Panc1 (cell line): ENCODE results near the gene ASTN2. TPM values are rescaled to one million over a fixed set of nuclear protein-coding genes. Genes with fewer than 3 reads are reported as not detected.

ENCODE experiments used
- ATAC-seq: fragments of 200-7000 bp; cut with Tn5 transposase; 2 replicates; pipeline ENCODE4 v1.9.1; 2020; ENCODE audit warnings: mild to moderate bottlenecking, moderate library complexity
- BruUV-seq: library from RNA; stranded (reverse); fragments of 400-500 nt; replicated peaks from 2 replicates; lab custom pipeline; 2021; lab: Mats Ljungman, UMichigan
- CTCF ChIA-PET: fragments of 300-600 bp; sonication (Branson Sonifier 250); formaldehyde crosslinking; loops from one replicate; lab custom pipeline; 2022; ENCODE audit warnings: antibody characterized with exemption; lab: Charles Lee
- POLR2A ChIA-PET: fragments of 300-600 bp; sonication (Branson Sonifier 250); formaldehyde crosslinking; loops from one replicate; lab custom pipeline; 2022; ENCODE audit warnings: antibody characterized with exemption; lab: Charles Lee
- DNase-seq: peaks from one replicate; pipeline ENCODE4 v3.0.0-alpha.2; 2010; ENCODE audit warnings: low read depth, low spot score
- H3K27ac ChIP-seq: 2 replicates; pipeline ENCODE4 v1.5.1; 2011; ENCODE audit warnings: mild to moderate bottlenecking, low read length, inconsistent platforms
- H3K27me3 ChIP-seq: fragments of 200-500 bp; sonication (Bioruptor generic); 2 replicates; pipeline ENCODE4 v1.6.0; 2014; ENCODE audit warnings: low read length, inconsistent platforms; ENCODE audit not compliant: control insufficient read depth, insufficient read depth
- H3K36me3 ChIP-seq: fragments of 200-500 bp; sonication (Bioruptor generic); 2 replicates; pipeline ENCODE4 v1.5.1; 2014; ENCODE audit warnings: inconsistent platforms, mild to moderate bottlenecking, low read length, moderate library complexity; ENCODE audit not compliant: control insufficient read depth, insufficient read depth
- H3K4me1 ChIP-seq: 2 replicates; pipeline ENCODE4 v1.5.1; 2011; ENCODE audit warnings: inconsistent platforms, mild to moderate bottlenecking, low read length, moderate library complexity; ENCODE audit not compliant: control insufficient read depth, insufficient read depth
- H3K4me3 ChIP-seq, 2 experiments: 2 replicates each; pipeline ENCODE4 v1.5.1; 2011 to 2012; ENCODE audit warnings: low read depth in 2 of 2, low read length in 2 of 2, mild to moderate bottlenecking in 2 of 2, inconsistent platforms in 1 of 2, moderate library complexity in 1 of 2
- H3K9me3 ChIP-seq: fragments of 200-500 bp; sonication (Bioruptor generic); 2 replicates; pipeline ENCODE4 v1.5.1; 2014; ENCODE audit warnings: low read depth, mild to moderate bottlenecking, inconsistent platforms, low read length, moderate library complexity; ENCODE audit not compliant: control insufficient read depth, insufficient read depth
- POLR2AphosphoS5 ChIP-seq: IDR thresholded peaks from 2 replicates; pipeline ENCODE4 v1.6.1; 2012; ENCODE audit warnings: mild to moderate bottlenecking, low read depth, low read length, moderate library complexity
- SIN3A ChIP-seq: IDR thresholded peaks from 2 replicates; pipeline ENCODE4 v1.6.1; 2012; ENCODE audit warnings: low read depth, mild to moderate bottlenecking, low read length, moderate library complexity, borderline replicate concordance; ENCODE audit not compliant: insufficient read depth
- TCF7L2 ChIP-seq: IDR thresholded peaks from 2 replicates; pipeline ENCODE4 v1.6.1; 2011; ENCODE audit warnings: mild to moderate bottlenecking, low read depth, low read length, inconsistent platforms
- in situ Hi-C: cut with HindIII; loops from 2 replicates; pipeline ENCODE4 v1.10.0; 2016; ENCODE audit warnings: low sequenced_read_pairs, low pct_unique_long_range_greater_than_20kb
- intact Hi-C: fragments of 100-400 bp; cut with micrococcal nuclease; formaldehyde crosslinking; loops from one replicate; pipeline ENCODE4 v1.10.0; 2022; ENCODE audit not compliant: unreplicated experiment
- total RNA-seq: library from RNA; stranded (reverse); gene quantifications from one replicate; pipeline ENCODE4 v1.2.1, GENCODE V29; 2021; ENCODE audit not compliant: unreplicated experiment
- TF ChIP-seq, protein P1 (sequence below), 2 experiments: IDR thresholded peaks; 2 replicates each; pipeline ENCODE4 v1.6.1; 2011 to 2012; ENCODE audit warnings: low read depth in 2 of 2, control low read depth in 1 of 2, low read length in 1 of 2, mild to moderate bottlenecking in 1 of 2, moderate library complexity in 1 of 2; ENCODE audit not compliant: insufficient read depth in 1 of 2
- TF ChIP-seq, protein P2 (sequence below): fragments of 450-650 bp; IDR thresholded peaks from 2 replicates; pipeline ENCODE4 v1.5.1; 2017; ENCODE audit warnings: mild to moderate bottlenecking

ASTN2 gene
- total RNA-seq, 1 experiment from 2014 or later = 3.9 TPM

DNA sequence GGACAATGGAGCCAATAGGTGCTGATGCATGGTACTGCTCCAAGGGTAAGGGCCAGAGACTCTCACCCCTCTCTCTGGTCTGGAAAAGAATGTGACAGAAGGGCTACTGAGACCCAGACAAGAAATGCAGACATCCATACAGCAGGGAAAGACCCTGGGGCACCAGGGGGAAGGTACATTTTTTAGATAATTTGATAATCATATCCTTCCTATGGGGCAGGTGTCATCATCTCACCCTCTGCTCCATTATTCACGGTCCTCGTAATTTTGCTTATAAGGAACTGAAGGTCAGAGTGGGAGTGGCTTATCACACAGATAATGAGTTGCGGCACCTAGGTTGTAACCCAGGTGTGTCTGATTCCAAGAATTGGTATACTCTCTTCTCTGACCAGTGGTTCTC lies 637.7 kb downstream of the ASTN2 start:
- H3K4me1 ChIP-seq = no peaks in the 10 kb centered on the region
- CTCF ChIA-PET = no interaction called here

DNA sequence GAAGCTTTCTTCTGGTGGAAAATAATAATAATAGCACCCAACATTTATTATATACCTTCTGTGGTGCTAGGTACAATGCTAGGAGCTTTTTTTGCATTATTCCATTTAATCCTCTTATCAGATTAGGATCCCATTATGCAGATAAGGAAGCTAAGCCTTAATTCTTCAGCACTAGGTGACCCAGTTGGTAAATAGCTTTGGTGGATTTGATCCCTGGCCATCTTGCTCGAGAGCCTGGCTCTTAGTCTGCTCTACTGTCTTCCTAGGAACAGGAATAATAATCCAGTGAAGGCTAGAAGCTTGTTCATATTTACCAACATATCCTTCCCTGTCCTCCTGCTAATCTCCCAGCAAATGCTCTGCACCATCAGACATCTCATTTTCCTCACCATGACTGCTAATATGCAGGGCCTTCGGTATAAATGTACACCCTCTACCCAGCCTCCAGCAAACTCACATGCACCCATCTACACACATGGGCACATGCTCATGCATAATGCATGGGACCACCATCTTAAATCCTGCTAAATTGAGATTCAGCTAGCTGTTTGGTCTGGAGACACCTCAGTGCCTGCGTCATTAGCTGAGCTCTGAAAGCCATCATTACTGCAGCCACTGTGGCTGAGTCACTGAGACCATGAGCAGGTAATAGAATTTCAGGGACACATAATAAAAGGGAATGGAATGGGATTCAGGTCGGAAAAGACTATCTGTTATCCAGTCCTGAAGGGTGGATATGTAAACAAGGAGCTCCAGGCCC lies 640.3 kb downstream of the ASTN2 start:
- no peaks in the 10 kb centered on the region for H3K27me3 ChIP-seq

More for the DNA sequence above, 637.7 kb downstream of the ASTN2 start:
- POLR2A ChIA-PET = no interaction called here
- intact Hi-C loops (no loop called here), in situ Hi-C loops (no loop called here)
- TF ChIP-seq TCF7L2 = no peak
- TF ChIP-seq, protein P1, sequence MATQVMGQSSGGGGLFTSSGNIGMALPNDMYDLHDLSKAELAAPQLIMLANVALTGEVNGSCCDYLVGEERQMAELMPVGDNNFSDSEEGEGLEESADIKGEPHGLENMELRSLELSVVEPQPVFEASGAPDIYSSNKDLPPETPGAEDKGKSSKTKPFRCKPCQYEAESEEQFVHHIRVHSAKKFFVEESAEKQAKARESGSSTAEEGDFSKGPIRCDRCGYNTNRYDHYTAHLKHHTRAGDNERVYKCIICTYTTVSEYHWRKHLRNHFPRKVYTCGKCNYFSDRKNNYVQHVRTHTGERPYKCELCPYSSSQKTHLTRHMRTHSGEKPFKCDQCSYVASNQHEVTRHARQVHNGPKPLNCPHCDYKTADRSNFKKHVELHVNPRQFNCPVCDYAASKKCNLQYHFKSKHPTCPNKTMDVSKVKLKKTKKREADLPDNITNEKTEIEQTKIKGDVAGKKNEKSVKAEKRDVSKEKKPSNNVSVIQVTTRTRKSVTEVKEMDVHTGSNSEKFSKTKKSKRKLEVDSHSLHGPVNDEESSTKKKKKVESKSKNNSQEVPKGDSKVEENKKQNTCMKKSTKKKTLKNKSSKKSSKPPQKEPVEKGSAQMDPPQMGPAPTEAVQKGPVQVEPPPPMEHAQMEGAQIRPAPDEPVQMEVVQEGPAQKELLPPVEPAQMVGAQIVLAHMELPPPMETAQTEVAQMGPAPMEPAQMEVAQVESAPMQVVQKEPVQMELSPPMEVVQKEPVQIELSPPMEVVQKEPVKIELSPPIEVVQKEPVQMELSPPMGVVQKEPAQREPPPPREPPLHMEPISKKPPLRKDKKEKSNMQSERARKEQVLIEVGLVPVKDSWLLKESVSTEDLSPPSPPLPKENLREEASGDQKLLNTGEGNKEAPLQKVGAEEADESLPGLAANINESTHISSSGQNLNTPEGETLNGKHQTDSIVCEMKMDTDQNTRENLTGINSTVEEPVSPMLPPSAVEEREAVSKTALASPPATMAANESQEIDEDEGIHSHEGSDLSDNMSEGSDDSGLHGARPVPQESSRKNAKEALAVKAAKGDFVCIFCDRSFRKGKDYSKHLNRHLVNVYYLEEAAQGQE (IDR thresholded peaks at IDR 0.05; ENCODE audit: insufficient read depth in 1 of 2, low read depth in 2 of 2, low read length in 1 of 2) = no peak
- TF ChIP-seq SIN3A = no peak
- TF ChIP-seq, protein P2, sequence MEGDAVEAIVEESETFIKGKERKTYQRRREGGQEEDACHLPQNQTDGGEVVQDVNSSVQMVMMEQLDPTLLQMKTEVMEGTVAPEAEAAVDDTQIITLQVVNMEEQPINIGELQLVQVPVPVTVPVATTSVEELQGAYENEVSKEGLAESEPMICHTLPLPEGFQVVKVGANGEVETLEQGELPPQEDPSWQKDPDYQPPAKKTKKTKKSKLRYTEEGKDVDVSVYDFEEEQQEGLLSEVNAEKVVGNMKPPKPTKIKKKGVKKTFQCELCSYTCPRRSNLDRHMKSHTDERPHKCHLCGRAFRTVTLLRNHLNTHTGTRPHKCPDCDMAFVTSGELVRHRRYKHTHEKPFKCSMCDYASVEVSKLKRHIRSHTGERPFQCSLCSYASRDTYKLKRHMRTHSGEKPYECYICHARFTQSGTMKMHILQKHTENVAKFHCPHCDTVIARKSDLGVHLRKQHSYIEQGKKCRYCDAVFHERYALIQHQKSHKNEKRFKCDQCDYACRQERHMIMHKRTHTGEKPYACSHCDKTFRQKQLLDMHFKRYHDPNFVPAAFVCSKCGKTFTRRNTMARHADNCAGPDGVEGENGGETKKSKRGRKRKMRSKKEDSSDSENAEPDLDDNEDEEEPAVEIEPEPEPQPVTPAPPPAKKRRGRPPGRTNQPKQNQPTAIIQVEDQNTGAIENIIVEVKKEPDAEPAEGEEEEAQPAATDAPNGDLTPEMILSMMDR = no peak
- no peak for TF ChIP-seq POLR2AphosphoS5
- Histone ChIP-seq H3K27ac (no peak overlapping the region), H3K36me3 (no peaks in the 10 kb centered on the region), H3K4me3 (no peak overlapping the region), H3K27me3 (no peaks in the 10 kb centered on the region), H3K9me3 (no peaks in the 10 kb centered on the region)
- BruUV-seq = no TSS peak
- no peak for DNase-seq
- no peak for ATAC-seq

More for the DNA sequence above, 640.3 kb downstream of the ASTN2 start:
- no peaks in the 10 kb centered on the region for H3K4me1 ChIP-seq
- TF ChIP-seq POLR2AphosphoS5 (no peak), SIN3A (no peak), TCF7L2 (no peak)
- TF ChIP-seq, protein P2 = no peak
- TF ChIP-seq, protein P1 (IDR thresholded peaks at IDR 0.05; ENCODE audit: insufficient read depth in 1 of 2, low read depth in 2 of 2, low read length in 1 of 2) = no peak
- CTCF ChIA-PET = no interaction called here
- in situ Hi-C loops (no loop called here), intact Hi-C loops (no loop called here)
- no TSS peak for BruUV-seq
- H3K9me3 ChIP-seq = no peaks in the 10 kb centered on the region
- POLR2A ChIA-PET = no interaction called here
- DNase-seq (no peak), ATAC-seq (no peak)
- no peak overlapping the region for H3K27ac ChIP-seq
- H3K36me3 ChIP-seq = no peaks in the 10 kb centered on the region
- no peak overlapping the region for H3K4me3 ChIP-seq
